PC-9 (cell line): ENCODE results near the gene F11R.
"Not testable (repeated sequence)": the region's sequence is repeated elsewhere in the genome, so short reads cannot be mapped to it uniquely, and the experiment has no call there.

Experiments
- EZH2 ChIP-seq: fragments of 200-600 bp; sonication (generic); IDR thresholded peaks from 2 replicates; pipeline ENCODE4 v1.8.0; 2017; ENCODE audit warnings: antibody characterized with exemption, low read depth
- TF ChIP-seq, protein P1 (sequence below): fragments of 200-600 bp; sonication (generic); conservative IDR thresholded peaks from 2 replicates; pipeline ENCODE4 v1.6.1; 2017; ENCODE audit warnings: mixed run types, antibody characterized with exemption, mild to moderate bottlenecking, moderate library complexity

DNA sequence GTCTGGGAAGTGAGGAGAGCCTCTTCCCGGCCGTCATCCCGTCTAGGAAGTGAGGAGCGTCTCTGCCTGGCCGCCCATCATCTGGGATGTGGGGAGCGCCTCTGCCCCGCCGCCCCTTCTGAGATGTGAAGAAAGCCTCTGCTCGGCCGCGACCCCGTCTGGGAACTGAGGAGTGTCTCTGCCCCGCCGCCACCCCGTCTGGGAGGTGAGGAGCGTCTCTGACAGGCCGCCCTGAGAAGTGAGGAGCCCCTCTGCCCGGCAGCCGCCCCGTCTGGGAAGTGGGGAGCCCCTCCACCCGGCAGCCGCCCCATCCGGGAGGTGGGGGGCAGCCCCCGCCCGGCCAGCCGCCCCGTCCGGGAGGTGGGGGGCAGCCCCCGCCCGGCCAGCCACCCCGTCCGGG lies 8.5 kb upstream of the F11R start:
- TF ChIP-seq, protein P1, sequence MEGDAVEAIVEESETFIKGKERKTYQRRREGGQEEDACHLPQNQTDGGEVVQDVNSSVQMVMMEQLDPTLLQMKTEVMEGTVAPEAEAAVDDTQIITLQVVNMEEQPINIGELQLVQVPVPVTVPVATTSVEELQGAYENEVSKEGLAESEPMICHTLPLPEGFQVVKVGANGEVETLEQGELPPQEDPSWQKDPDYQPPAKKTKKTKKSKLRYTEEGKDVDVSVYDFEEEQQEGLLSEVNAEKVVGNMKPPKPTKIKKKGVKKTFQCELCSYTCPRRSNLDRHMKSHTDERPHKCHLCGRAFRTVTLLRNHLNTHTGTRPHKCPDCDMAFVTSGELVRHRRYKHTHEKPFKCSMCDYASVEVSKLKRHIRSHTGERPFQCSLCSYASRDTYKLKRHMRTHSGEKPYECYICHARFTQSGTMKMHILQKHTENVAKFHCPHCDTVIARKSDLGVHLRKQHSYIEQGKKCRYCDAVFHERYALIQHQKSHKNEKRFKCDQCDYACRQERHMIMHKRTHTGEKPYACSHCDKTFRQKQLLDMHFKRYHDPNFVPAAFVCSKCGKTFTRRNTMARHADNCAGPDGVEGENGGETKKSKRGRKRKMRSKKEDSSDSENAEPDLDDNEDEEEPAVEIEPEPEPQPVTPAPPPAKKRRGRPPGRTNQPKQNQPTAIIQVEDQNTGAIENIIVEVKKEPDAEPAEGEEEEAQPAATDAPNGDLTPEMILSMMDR = not testable (repeated sequence)
- TF ChIP-seq EZH2 = not testable (repeated sequence)
